Kidney (tissue), 14 donors: ENCODE measurements around the gene PSMC5. TPM values are rescaled to one million over a fixed set of nuclear protein-coding genes. Genes with fewer than 3 reads are reported as not detected.

ENCODE experiments used
- DNase-seq, 5 donors: peaks; one replicate each; pipeline ENCODE4 v3.0.0-alpha.2; 2013 to 2020
- FAIRE-seq: peaks from 2 replicates; lab custom pipeline; 2012; peaks lifted over from hg19 to GRCh38; lab: Jason Lieb, UNC
- H3K27ac ChIP-seq, 2 donors: one replicate each; pipeline ENCODE4 v1.7.0; 2013; ENCODE audit warnings: low read depth in 2 of 2, low read length in 2 of 2, inconsistent platforms in 1 of 2
- H3K27me3 ChIP-seq: one replicate; pipeline ENCODE4 v1.7.1; 2013; ENCODE audit warnings: low read length, inconsistent platforms; ENCODE audit not compliant: control insufficient read depth, insufficient read depth
- H3K36me3 ChIP-seq, 3 donors: one replicate each; pipeline versions ENCODE4 v1.7.0 to v1.7.1; 2013; ENCODE audit warnings: low read length in 3 of 3, control low read depth in 1 of 3, inconsistent platforms in 1 of 3; ENCODE audit not compliant: insufficient read depth in 3 of 3, control insufficient read depth in 2 of 3
- H3K4me1 ChIP-seq, 3 donors: one replicate each; pipeline versions ENCODE4 v1.7.0 to v1.7.1; 2013; ENCODE audit warnings: low read length in 3 of 3, inconsistent platforms in 1 of 3, low read depth in 1 of 3; ENCODE audit not compliant: control insufficient read depth in 2 of 3, insufficient read depth in 2 of 3
- H3K4me3 ChIP-seq, 3 donors: one replicate each; pipeline versions ENCODE4 v1.7.0 to v1.8.1; 2013; ENCODE audit warnings: low read length in 3 of 3, control low read depth in 1 of 3, inconsistent platforms in 1 of 3
- H3K9ac ChIP-seq, 3 donors: one replicate each; pipeline versions ENCODE4 v1.7.0 to v1.7.1; 2013; ENCODE audit warnings: low read length in 3 of 3, control low read depth in 1 of 3, inconsistent platforms in 1 of 3
- H3K9me3 ChIP-seq, 3 donors: one replicate each; pipeline versions ENCODE4 v1.7.0 to v1.7.1; 2013; ENCODE audit warnings: low read length in 3 of 3, control low read depth in 1 of 3, inconsistent platforms in 1 of 3; ENCODE audit not compliant: control insufficient read depth in 2 of 3, insufficient read depth in 1 of 3
- CTCF ChIP-seq: IDR thresholded peaks from 3 replicates; pipeline ENCODE4 v1.5.1; 2012; ENCODE audit warnings: mild to moderate bottlenecking, moderate library complexity, borderline replicate concordance; ENCODE audit not compliant: insufficient read depth; ENCODE audit errors: extremely low read depth
- intact Hi-C: fragments of 100-400 bp; cut with DNase I; formaldehyde crosslinking; loops from one replicate; pipeline ENCODE4 v1.11.1; 2022
- polyA plus RNA-seq: library from polyadenylated mRNA; stranded (reverse); fragments of 350-450 nt; fragmentation: Illumina TruSeq; extraction: RNeasy Lipid Tissue Mini Kit (QIAGEN cat#74804); gene quantifications from one replicate; pipeline ENCODE4 v1.2.3, GENCODE V29; 2014; ENCODE audit warnings: low read depth, low replicate concordance; ENCODE audit not compliant: insufficient read depth
- total RNA-seq: library from RNA; stranded (reverse); fragmentation: NEBNext Ultra II Directional; extraction: Animal tissue kit (Norgen Biotek cat#: 25700); gene quantifications from one replicate; pipeline ENCODE4 v1.2.1, GENCODE V29; 2021
- donor health status: control.
- donor health status: control.
- donor health status: control.
- donor health status: control.
- donor health status: control.
- donor health status: DM: yes; HTN: yes; CAD: no.
- donor health status: Normal renal cell carcinoma (clear cell type).

PSMC5 gene
- total and polyA plus RNA-seq, 2 donors from 2014 or later, result 145 to 247 TPM

GRCh38 chr17:63817736-63818385 is 9.4 kb upstream of the PSMC5 start:
- H3K36me3 ChIP-seq, result peaks cover 31 to 78% (median 66%) of the 10 kb centered on the region in 3 donors
- H3K4me3 ChIP-seq, result no peak overlapping the region
- DNase-seq (no peak), FAIRE-seq (no peak)
- no peak overlapping the region for H3K9ac ChIP-seq
- intact Hi-C loops, result no loop called here
- H3K27ac ChIP-seq, result peak overlapping the region in 1 of 2 donors; percentile 61
- no peak for TF ChIP-seq CTCF
- no peaks in the 10 kb centered on the region for H3K27me3 ChIP-seq
- H3K9me3 ChIP-seq, result no peaks in the 10 kb centered on the region
- H3K4me1 ChIP-seq, result peaks cover 0 to 15% (median 12%) of the 10 kb centered on the region in 3 donors

- DNase-seq, result peak in 1 of 5 donors; percentile 29
- peaks cover 0 to 11% (median 10%) of the 10 kb centered on the region in 3 donors for H3K4me1 ChIP-seq
- no peaks in the 10 kb centered on the region for H3K27me3 ChIP-seq
- intact Hi-C loops, result no loop called here
- H3K27ac ChIP-seq, result peak overlapping the region; percentile 55 to 77
- peak overlapping the region in 1 of 3 donors; percentile 23 for H3K9ac ChIP-seq
- H3K4me3 ChIP-seq, result peak overlapping the region in 1 of 3 donors; percentile 46
- no peak for TF ChIP-seq CTCF
- H3K9me3 ChIP-seq, result no peaks in the 10 kb centered on the region
- peak; percentile 6 for FAIRE-seq
- H3K36me3 ChIP-seq, result peaks cover 31 to 81% (median 66%) of the 10 kb centered on the region in 3 donors
These were observed 8.1 kb upstream of the PSMC5 start for GRCh38 chr17:63819131-63819530.

DNA sequence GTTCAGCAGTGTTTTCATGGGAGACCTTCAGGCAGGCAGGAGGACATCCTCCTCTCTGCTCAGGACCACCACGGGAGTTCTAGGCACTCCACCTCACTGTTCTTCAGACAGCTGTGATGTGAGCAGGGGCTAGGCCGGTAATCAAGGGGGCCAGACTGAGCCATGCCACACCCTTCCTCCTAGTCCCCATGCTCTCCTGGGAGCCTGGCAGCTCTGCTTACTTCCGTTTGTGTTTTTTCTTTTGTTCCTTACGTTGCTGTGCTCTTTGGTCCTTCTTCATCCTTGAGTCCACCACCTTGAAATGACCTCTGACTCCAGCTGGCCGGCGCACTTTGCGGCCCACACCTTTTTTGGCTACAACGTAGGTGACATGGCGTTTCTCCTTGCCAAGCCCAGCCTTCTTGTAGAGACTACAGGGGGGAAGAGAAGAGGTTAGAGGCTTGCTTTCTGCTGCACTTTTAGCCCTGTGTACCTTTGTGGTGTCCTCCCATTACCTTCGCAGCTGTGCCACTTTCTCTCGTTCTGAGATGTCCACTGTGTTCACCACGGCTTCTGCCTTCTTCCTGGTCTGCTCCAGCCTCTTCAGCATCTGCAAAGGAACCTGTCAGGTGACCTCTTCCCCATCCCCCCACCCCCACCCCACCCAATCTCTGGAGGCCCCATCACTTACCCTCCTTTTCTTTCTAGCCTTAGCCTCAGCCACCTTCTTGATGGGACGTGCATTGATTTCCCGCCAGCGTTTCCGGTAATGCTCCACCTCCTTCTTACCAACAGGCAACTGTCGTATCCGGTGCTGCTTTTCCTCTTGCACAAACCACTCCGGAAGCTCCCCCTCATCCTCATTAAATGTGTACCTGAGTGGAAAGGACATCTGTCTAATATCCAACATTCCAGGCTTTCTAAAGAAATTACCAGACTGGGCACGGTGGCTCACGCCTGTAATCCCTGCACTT is 7.4 kb upstream of the PSMC5 start:
- Histone ChIP-seq H3K9me3 (no peaks in the 10 kb centered on the region), H3K4me3 (peak overlapping the region in 2 of 3 donors; percentile 26 to 46), H3K36me3 (peaks cover 33 to 86% (median 70%) of the 10 kb centered on the region in 3 donors), H3K4me1 (peaks cover 0 to 11% (median 10%) of the 10 kb centered on the region in 3 donors), H3K27ac (peak overlapping the region; percentile 55 to 77), H3K9ac (peak overlapping the region in 1 of 3 donors; percentile 23), H3K27me3 (no peaks in the 10 kb centered on the region)
- TF ChIP-seq CTCF, result no peak
- DNase-seq, result peak in 1 of 5 donors; percentile 31
- intact Hi-C loops, result no loop called here
- FAIRE-seq, result no peak
